Central memory CD8-positive, alpha-beta T cell (primary cell): ENCODE measurements around the gene MSGN1.

ENCODE experiments used
- ATAC-seq: fragments of 150-1000 bp; cut with Tn5 transposase; replicated peaks from 2 replicates; pipeline ENCODE4 v1.10.0; 2022; ENCODE audit warnings: mild to moderate bottlenecking, moderate FRiP score, moderate number of reproducible peaks; ENCODE audit not compliant: poor library complexity, severe bottlenecking; ENCODE audit errors: extremely low read depth
- DNase-seq, 2 donors: peaks; one replicate each; pipeline ENCODE4 v3.0.0; 2021; ENCODE audit warnings: low spot score in 2 of 2
- H3K27ac Mint-ChIP-seq: one replicate; pipeline ENCODE4 v1.8.0; 2022; ENCODE audit warnings: low read depth, mild to moderate bottlenecking, moderate library complexity, mixed read lengths
- H3K27me3 Mint-ChIP-seq: one replicate; pipeline ENCODE4 v1.8.0; 2022; ENCODE audit warnings: mixed read lengths
- H3K36me3 Mint-ChIP-seq: one replicate; pipeline ENCODE4 v1.8.0; 2022; ENCODE audit warnings: mild to moderate bottlenecking, moderate library complexity, mixed read lengths; ENCODE audit not compliant: insufficient read depth
- H3K4me1 Mint-ChIP-seq: one replicate; pipeline ENCODE4 v1.8.0; 2022; ENCODE audit warnings: mixed read lengths
- H3K4me3 Mint-ChIP-seq: one replicate; pipeline ENCODE4 v1.8.0; 2022; ENCODE audit warnings: mild to moderate bottlenecking, moderate library complexity, mixed read lengths
- H3K9me3 Mint-ChIP-seq: one replicate; pipeline ENCODE4 v1.8.0; 2022; ENCODE audit warnings: mixed read lengths

Gene MSGN1

GRCh38 chr2:17816396-17817245, at the start of gene MSGN1:
Gene MSGN1 (plus strand): TSS chr2:17816460. CDS start chr2:17816519, 59 bp downstream.
- Mint-ChIP-seq H3K4me1 (no peaks in the 10 kb centered on the region), H3K9me3 (no peaks in the 10 kb centered on the region), H3K27me3 (peaks cover 46% of the 10 kb centered on the region), H3K36me3 (peaks cover 3% of the 10 kb centered on the region), H3K27ac (no peak within 1 kb of the TSS), H3K4me3 (no peak within 1 kb of the TSS)
- DNase-seq, result no peak
- no peak for ATAC-seq

GRCh38 chr2:17768894-17769293, 47.4 kb upstream of the MSGN1 start:
- ATAC-seq, result no peak
- Mint-ChIP-seq H3K4me1 (no peaks in the 10 kb centered on the region), H3K36me3 (peaks cover 4% of the 10 kb centered on the region), H3K4me3 (no peak overlapping the region), H3K27ac (no peak overlapping the region), H3K27me3 (no peaks in the 10 kb centered on the region), H3K9me3 (no peaks in the 10 kb centered on the region)
- no peak for DNase-seq

GRCh38 chr2:17771956-17772355, 44.3 kb upstream of the MSGN1 start:
- no peaks in the 10 kb centered on the region for H3K27me3 Mint-ChIP-seq
- peaks cover 7% of the 10 kb centered on the region for H3K36me3 Mint-ChIP-seq
- ATAC-seq, result no peak

GRCh38 chr2:17772532-17772931, 43.7 kb upstream of the MSGN1 start:
- Mint-ChIP-seq H3K9me3 (no peaks in the 10 kb centered on the region), H3K4me1 (no peaks in the 10 kb centered on the region), H3K4me3 (no peak overlapping the region), H3K27ac (no peak overlapping the region), H3K27me3 (no peaks in the 10 kb centered on the region), H3K36me3 (peaks cover 7% of the 10 kb centered on the region)
- ATAC-seq, result no peak
- DNase-seq, result no peak

More at GRCh38 chr2:17771956-17772355, 44.3 kb upstream of the MSGN1 start:
- no peak overlapping the region for H3K27ac Mint-ChIP-seq
- DNase-seq, result no peak
- H3K4me3 Mint-ChIP-seq, result no peak overlapping the region
- H3K9me3 Mint-ChIP-seq, result no peaks in the 10 kb centered on the region
- no peaks in the 10 kb centered on the region for H3K4me1 Mint-ChIP-seq

GRCh38 chr2:17780546-17780945, 35.7 kb upstream of the MSGN1 start:
- H3K4me3 Mint-ChIP-seq, result no peak overlapping the region
- H3K4me1 Mint-ChIP-seq, result no peaks in the 10 kb centered on the region
- ATAC-seq, result no peak
- H3K36me3 Mint-ChIP-seq, result peaks cover 4% of the 10 kb centered on the region
- H3K27ac Mint-ChIP-seq, result no peak overlapping the region
- H3K9me3 Mint-ChIP-seq, result no peaks in the 10 kb centered on the region
- DNase-seq, result no peak
- no peaks in the 10 kb centered on the region for H3K27me3 Mint-ChIP-seq

GRCh38 chr2:17781482-17781881, 34.8 kb upstream of the MSGN1 start:
- no peak for ATAC-seq
- no peaks in the 10 kb centered on the region for H3K4me1 Mint-ChIP-seq

GRCh38 chr2:17786727-17787126, 29.5 kb upstream of the MSGN1 start:
- no peaks in the 10 kb centered on the region for H3K9me3 Mint-ChIP-seq
- DNase-seq (no peak), ATAC-seq (no peak)
- H3K4me3 Mint-ChIP-seq, result no peak overlapping the region
- peaks cover 2% of the 10 kb centered on the region for H3K36me3 Mint-ChIP-seq
- no peaks in the 10 kb centered on the region for H3K4me1 Mint-ChIP-seq
- peaks cover 13% of the 10 kb centered on the region for H3K27me3 Mint-ChIP-seq
- no peak overlapping the region for H3K27ac Mint-ChIP-seq

More at GRCh38 chr2:17781482-17781881, 34.8 kb upstream of the MSGN1 start:
- Mint-ChIP-seq H3K4me3 (no peak overlapping the region), H3K27ac (no peak overlapping the region), H3K36me3 (peaks cover 4% of the 10 kb centered on the region), H3K27me3 (no peaks in the 10 kb centered on the region), H3K9me3 (no peaks in the 10 kb centered on the region)
- no peak for DNase-seq

GRCh38 chr2:17788773-17789172, 27.5 kb upstream of the MSGN1 start:
- no peaks in the 10 kb centered on the region for H3K9me3 Mint-ChIP-seq
- H3K27ac Mint-ChIP-seq, result no peak overlapping the region
- peaks cover 34% of the 10 kb centered on the region for H3K27me3 Mint-ChIP-seq
- ATAC-seq, result no peak
- DNase-seq, result no peak
- no peaks in the 10 kb centered on the region for H3K4me1 Mint-ChIP-seq
- no peaks in the 10 kb centered on the region for H3K36me3 Mint-ChIP-seq
- H3K4me3 Mint-ChIP-seq, result no peak overlapping the region

- Mint-ChIP-seq H3K27ac (no peak overlapping the region), H3K9me3 (no peaks in the 10 kb centered on the region), H3K27me3 (peaks cover 47% of the 10 kb centered on the region), H3K4me1 (no peaks in the 10 kb centered on the region), H3K4me3 (no peak overlapping the region), H3K36me3 (no peaks in the 10 kb centered on the region)
- DNase-seq (no peak), ATAC-seq (no peak)
Observed at GRCh38 chr2:17790536-17790935, 25.7 kb upstream of the MSGN1 start.

GRCh38 chr2:17791121-17791816, 25.0 kb upstream of the MSGN1 start:
- H3K9me3 Mint-ChIP-seq, result no peaks in the 10 kb centered on the region
- H3K27ac Mint-ChIP-seq, result no peak overlapping the region
- H3K27me3 Mint-ChIP-seq, result peaks cover 53% of the 10 kb centered on the region
- H3K36me3 Mint-ChIP-seq, result no peaks in the 10 kb centered on the region
- H3K4me3 Mint-ChIP-seq, result no peak overlapping the region
- H3K4me1 Mint-ChIP-seq, result no peaks in the 10 kb centered on the region
- DNase-seq, result no peak
- ATAC-seq, result no peak

- ATAC-seq (no peak), DNase-seq (no peak)
- H3K4me1 Mint-ChIP-seq, result no peaks in the 10 kb centered on the region
- no peak overlapping the region for H3K4me3 Mint-ChIP-seq
- no peak overlapping the region for H3K27ac Mint-ChIP-seq
- peaks cover 58% of the 10 kb centered on the region for H3K27me3 Mint-ChIP-seq
- no peaks in the 10 kb centered on the region for H3K36me3 Mint-ChIP-seq
- H3K9me3 Mint-ChIP-seq, result no peaks in the 10 kb centered on the region
Observed at GRCh38 chr2:17791817-17792130, 24.5 kb upstream of the MSGN1 start.

GRCh38 chr2:17792515-17792914, 23.7 kb upstream of the MSGN1 start:
- no peak overlapping the region for H3K4me3 Mint-ChIP-seq
- DNase-seq (no peak), ATAC-seq (no peak)
- no peak overlapping the region for H3K27ac Mint-ChIP-seq
- H3K36me3 Mint-ChIP-seq, result no peaks in the 10 kb centered on the region
- H3K9me3 Mint-ChIP-seq, result no peaks in the 10 kb centered on the region
- H3K27me3 Mint-ChIP-seq, result peaks cover 64% of the 10 kb centered on the region
- H3K4me1 Mint-ChIP-seq, result no peaks in the 10 kb centered on the region

GRCh38 chr2:17793296-17793695, 23.0 kb upstream of the MSGN1 start:
- peaks cover 70% of the 10 kb centered on the region for H3K27me3 Mint-ChIP-seq
- DNase-seq (no peak), ATAC-seq (no peak)
- no peaks in the 10 kb centered on the region for H3K9me3 Mint-ChIP-seq
- no peaks in the 10 kb centered on the region for H3K4me1 Mint-ChIP-seq
- H3K36me3 Mint-ChIP-seq, result peaks cover 1% of the 10 kb centered on the region
- H3K4me3 Mint-ChIP-seq, result no peak overlapping the region
- H3K27ac Mint-ChIP-seq, result no peak overlapping the region
